C4-2B (cell line): ENCODE results near the gene F5.

Source experiments
- H3K27ac ChIP-seq: fragments of 450-650 bp; 2 replicates; pipeline ENCODE4 v1.5.1; 2017
- ZFX ChIP-seq: fragments of 450-650 bp; IDR thresholded peaks from 2 replicates; pipeline ENCODE4 v1.6.1; 2017
- TF ChIP-seq, protein P1 (sequence below): fragments of 450-650 bp; conservative IDR thresholded peaks from 2 replicates; pipeline ENCODE4 v1.5.1; 2017; ENCODE audit warnings: mild to moderate bottlenecking

Gene F5

DNA sequence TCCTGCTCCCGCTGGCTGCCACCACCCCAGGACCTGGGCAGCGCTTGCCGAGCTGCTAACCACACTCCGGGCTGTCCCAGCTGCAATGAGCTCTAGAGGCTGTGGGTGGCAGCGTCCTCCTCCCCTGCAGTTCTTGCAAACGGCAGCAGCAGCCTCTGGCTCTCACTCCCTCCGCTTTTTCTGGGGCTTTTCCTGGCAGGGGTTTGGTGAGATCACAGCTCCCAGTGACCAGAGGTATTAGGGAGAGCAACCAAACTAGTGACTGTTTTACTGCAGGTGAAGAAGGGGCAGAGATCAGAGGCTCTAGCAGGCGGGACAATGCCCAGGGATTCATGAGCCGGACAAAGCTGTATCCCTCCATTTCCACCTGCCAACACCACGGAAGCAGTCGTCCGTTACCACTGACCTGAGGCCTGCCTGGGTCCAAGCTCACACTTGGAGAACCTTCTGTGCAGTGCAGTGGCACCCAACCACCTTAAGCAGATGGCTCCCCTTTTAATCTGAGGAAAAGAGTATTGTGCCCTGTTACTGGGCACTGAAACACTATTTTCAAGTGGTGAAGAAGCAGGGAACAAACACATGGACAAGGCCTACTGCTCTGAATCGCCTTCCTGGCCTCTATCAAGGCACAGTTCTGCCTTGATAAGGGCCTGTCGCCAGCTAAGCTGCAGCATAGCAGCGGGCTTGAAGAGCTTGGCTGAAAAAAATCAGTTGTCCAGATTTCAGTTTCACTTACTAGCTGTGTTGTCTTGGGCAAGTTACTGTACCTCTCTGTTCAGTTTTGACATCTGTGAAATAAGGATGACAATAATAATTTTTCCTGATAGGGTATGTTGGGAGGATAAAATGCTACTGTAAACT, at the start of gene F5:
F5 (minus strand) TSS at position 87 of the 861 bp plus-strand sequence. CDS start 95 bp downstream, outside the sequence.
- no peak for TF ChIP-seq ZFX
- TF ChIP-seq, protein P1, sequence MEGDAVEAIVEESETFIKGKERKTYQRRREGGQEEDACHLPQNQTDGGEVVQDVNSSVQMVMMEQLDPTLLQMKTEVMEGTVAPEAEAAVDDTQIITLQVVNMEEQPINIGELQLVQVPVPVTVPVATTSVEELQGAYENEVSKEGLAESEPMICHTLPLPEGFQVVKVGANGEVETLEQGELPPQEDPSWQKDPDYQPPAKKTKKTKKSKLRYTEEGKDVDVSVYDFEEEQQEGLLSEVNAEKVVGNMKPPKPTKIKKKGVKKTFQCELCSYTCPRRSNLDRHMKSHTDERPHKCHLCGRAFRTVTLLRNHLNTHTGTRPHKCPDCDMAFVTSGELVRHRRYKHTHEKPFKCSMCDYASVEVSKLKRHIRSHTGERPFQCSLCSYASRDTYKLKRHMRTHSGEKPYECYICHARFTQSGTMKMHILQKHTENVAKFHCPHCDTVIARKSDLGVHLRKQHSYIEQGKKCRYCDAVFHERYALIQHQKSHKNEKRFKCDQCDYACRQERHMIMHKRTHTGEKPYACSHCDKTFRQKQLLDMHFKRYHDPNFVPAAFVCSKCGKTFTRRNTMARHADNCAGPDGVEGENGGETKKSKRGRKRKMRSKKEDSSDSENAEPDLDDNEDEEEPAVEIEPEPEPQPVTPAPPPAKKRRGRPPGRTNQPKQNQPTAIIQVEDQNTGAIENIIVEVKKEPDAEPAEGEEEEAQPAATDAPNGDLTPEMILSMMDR = peak; percentile 79
- H3K27ac ChIP-seq = no peak within 1 kb of the TSS

- no peak overlapping the region for H3K27ac ChIP-seq
- TF ChIP-seq, protein P1 = no peak
- TF ChIP-seq ZFX = no peak
These were observed 48.6 kb upstream of the F5 start for GRCh38 chr1:169634877-169635276.

DNA sequence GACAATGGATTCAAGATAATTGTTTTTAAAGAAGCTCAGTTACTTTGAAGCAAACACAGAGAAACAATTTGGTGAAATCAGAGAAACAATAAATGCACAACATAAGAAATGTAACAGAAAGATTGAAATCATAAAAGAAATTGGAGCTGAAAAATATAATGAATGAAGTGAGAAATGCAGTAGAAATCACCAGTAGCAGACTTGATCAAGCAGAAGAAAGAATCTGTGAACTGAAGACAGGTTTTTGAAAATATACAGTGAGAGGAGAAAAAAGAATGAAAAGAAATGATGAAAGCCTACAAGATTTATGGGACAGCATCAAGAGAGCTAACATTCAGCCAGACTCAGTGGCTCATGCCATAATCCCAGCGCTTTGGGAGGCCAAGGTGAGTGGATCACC, 47.9 kb upstream of the F5 start:
- TF ChIP-seq, protein P1 = no peak
- no peak for TF ChIP-seq ZFX
- H3K27ac ChIP-seq = no peak overlapping the region

GRCh38 chr1:169631249-169631648, 45.0 kb upstream of the F5 start:
- H3K27ac ChIP-seq = no peak overlapping the region
- TF ChIP-seq, protein P1 = no peak
- TF ChIP-seq ZFX = no peak

GRCh38 chr1:169630006-169630405, 43.7 kb upstream of the F5 start, which contains the start of gene SELP:
TSS of gene SELP (minus strand) at chr1:169630124. CDS start at chr1:169630074, 50 bp downstream.
- TF ChIP-seq ZFX = no peak
- TF ChIP-seq, protein P1 = no peak

DNA sequence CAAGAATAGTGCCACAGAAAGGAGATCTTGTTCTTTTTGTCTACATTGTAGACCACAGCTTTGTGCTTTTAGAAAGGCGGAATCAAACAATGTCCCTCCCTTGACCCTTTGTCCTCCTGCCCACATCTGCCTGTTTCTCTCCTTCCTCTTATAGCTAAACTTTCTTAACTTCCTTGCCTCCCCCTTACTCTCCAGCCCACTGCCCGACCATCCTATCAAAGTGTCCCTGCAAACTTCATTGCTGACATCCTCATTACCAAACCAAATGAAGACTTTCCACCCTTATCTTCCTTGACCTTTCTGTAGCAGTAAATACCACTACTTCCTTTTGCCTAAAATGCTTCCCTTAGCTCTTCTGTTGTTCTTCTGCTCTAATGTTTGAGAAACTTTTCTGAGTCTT, 38.6 kb upstream of the F5 start:
- no peak for TF ChIP-seq ZFX
- TF ChIP-seq, protein P1 = no peak
- H3K27ac ChIP-seq = no peak overlapping the region

More at GRCh38 chr1:169630006-169630405, 43.7 kb upstream of the F5 start, which contains the start of gene SELP:
- no peak within 1 kb of the TSS for H3K27ac ChIP-seq

DNA sequence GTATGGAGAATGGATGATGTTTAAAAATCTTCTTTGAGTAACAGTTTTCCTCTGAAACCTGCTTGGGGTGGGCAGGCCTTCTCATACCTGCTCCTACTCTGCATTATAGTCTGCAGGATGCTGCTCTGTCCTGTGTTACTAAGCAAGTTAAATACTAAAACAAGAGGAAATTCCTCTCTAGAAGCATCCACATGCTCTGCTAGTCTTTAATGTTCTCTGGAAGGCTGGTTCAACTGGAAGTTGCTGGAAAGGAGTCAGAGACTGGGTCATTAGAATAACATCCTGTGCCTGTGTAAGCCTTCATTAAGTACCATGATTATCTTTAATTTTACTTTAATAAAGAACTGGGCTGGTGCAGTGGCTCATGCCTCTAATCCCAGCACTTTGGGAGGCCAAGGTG, 37.8 kb upstream of the F5 start:
- no peak overlapping the region for H3K27ac ChIP-seq
- no peak for TF ChIP-seq ZFX
- TF ChIP-seq, protein P1 = no peak
